ENCODE results near the gene GREB1. TPM values are rescaled to one million over a fixed set of nuclear protein-coding genes. Genes with fewer than 3 reads are reported as not detected.

GREB1 gene
- total and polyA plus RNA-seq, 2 of the 4 experiments (the other 2 are of a cell fraction), result 0.05 TPM; not detected in 1

DNA sequence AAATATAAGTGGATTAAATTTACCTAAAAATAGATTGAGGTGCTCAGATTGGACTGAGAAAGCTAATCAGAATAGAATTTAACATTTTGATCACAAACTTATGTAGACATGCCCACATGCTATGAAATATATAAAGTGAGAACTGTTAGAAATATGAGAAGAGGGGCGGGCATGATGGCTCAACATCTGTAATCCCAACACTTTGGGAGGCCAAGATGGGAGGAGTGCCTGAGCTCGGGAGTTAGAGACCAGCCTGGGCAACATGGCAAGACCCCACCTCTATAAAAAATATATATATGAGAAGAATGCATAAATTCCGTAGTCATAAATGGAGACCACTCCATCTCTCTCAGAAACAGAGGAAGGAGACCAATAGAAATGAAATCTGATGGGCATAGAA is 110.4 kb downstream of the GREB1 start:
- H4K8ac ChIP-seq (ENCODE audit: low read depth in 2 of 2, low read length in 2 of 2), result no peak overlapping the region
- H3K27ac ChIP-seq (ENCODE audit: insufficient read depth, low read length), result no peak overlapping the region
- no peak overlapping the region for H2BK5ac ChIP-seq (ENCODE audit: low read depth, low read length, poor library complexity, severe bottlenecking)
- H3K23ac ChIP-seq (ENCODE audit: low read depth, low read length), result no peak overlapping the region
- ChIA-PET CTCF (no interaction called here), POLR2A (ENCODE audit: unreplicated experiment) (no interaction called here)
- TF ChIP-seq, protein P1, sequence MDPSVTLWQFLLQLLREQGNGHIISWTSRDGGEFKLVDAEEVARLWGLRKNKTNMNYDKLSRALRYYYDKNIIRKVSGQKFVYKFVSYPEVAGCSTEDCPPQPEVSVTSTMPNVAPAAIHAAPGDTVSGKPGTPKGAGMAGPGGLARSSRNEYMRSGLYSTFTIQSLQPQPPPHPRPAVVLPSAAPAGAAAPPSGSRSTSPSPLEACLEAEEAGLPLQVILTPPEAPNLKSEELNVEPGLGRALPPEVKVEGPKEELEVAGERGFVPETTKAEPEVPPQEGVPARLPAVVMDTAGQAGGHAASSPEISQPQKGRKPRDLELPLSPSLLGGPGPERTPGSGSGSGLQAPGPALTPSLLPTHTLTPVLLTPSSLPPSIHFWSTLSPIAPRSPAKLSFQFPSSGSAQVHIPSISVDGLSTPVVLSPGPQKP (IDR thresholded peaks at IDR 0.05; ENCODE audit: borderline replicate concordance, low read depth, low read length), result no peak
- TF ChIP-seq FOS (IDR thresholded peaks at IDR 0.05; ENCODE audit: low read depth, low read length), result no peak
- TF ChIP-seq MAFK (IDR thresholded peaks at IDR 0.05; ENCODE audit: low read depth, low read length), result no peak
- no peak for TF ChIP-seq SMC3 (IDR thresholded peaks at IDR 0.05; ENCODE audit: low read depth, low read length)
- TF ChIP-seq RFX5 (IDR thresholded peaks at IDR 0.05; ENCODE audit: low read depth, low read length), result no peak
- TF ChIP-seq BHLHE40 (IDR thresholded peaks at IDR 0.05; ENCODE audit: low read depth, low read length), result no peak
- TF ChIP-seq NFE2L2 (IDR thresholded peaks at IDR 0.05; ENCODE audit: low read depth, low read length), result no peak
- TF ChIP-seq, protein P2, sequence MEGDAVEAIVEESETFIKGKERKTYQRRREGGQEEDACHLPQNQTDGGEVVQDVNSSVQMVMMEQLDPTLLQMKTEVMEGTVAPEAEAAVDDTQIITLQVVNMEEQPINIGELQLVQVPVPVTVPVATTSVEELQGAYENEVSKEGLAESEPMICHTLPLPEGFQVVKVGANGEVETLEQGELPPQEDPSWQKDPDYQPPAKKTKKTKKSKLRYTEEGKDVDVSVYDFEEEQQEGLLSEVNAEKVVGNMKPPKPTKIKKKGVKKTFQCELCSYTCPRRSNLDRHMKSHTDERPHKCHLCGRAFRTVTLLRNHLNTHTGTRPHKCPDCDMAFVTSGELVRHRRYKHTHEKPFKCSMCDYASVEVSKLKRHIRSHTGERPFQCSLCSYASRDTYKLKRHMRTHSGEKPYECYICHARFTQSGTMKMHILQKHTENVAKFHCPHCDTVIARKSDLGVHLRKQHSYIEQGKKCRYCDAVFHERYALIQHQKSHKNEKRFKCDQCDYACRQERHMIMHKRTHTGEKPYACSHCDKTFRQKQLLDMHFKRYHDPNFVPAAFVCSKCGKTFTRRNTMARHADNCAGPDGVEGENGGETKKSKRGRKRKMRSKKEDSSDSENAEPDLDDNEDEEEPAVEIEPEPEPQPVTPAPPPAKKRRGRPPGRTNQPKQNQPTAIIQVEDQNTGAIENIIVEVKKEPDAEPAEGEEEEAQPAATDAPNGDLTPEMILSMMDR (conservative IDR thresholded peaks at IDR 0.05; ENCODE audit: low read depth, low read length), result no peak
- TF ChIP-seq, protein P3, sequence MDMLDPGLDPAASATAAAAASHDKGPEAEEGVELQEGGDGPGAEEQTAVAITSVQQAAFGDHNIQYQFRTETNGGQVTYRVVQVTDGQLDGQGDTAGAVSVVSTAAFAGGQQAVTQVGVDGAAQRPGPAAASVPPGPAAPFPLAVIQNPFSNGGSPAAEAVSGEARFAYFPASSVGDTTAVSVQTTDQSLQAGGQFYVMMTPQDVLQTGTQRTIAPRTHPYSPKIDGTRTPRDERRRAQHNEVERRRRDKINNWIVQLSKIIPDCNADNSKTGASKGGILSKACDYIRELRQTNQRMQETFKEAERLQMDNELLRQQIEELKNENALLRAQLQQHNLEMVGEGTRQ (IDR thresholded peaks at IDR 0.05; ENCODE audit: low read depth, low read length), result no peak
- no peak for TF ChIP-seq CEBPB (IDR thresholded peaks at IDR 0.05; ENCODE audit: low read depth, low read length)
- no peak for TF ChIP-seq RAD21 (IDR thresholded peaks at IDR 0.05; ENCODE audit: low read length)
- in situ Hi-C loops (cut with MboI; ENCODE audit: low sequenced_read_pairs) (no loop called here), dilution Hi-C loops (cut with HindIII; ENCODE audit: low sequenced_read_pairs, unreplicated experiment) (no loop called here), intact Hi-C loops (cut with micrococcal nuclease) (no loop called here)
- H3K18ac ChIP-seq (ENCODE audit: low read depth, low read length), result no peak overlapping the region
- no CpG with 5 or more reads among the region's 3 CpGs for WGBS, 2 experiments (ENCODE audit: extremely low coverage in 2 of 2, insufficient read length in 1 of 2)
- ATAC-seq (ENCODE audit: low read depth), result no peak
- no peak overlapping the region for H4K5ac ChIP-seq (ENCODE audit: low read depth, low read length)
- no peak overlapping the region for H2BK15ac ChIP-seq (ENCODE audit: low read depth, low read length)
- H3K4me1 ChIP-seq (ENCODE audit: control insufficient read depth, insufficient read depth, low read length), result no peaks in the 10 kb centered on the region
- no peak overlapping the region for H2BK120ac ChIP-seq (ENCODE audit: low read depth, low read length)
- no peak overlapping the region for H3K4me2 ChIP-seq (ENCODE audit: low read depth, low read length)
- no peak overlapping the region for H3K4me3 ChIP-seq (ENCODE audit: insufficient read depth, low read depth, low read length)
- BruUV-seq (replicated peaks), result no TSS peak
- H3K4ac ChIP-seq (ENCODE audit: low read depth, low read length), result no peak overlapping the region
- DNase-seq, result no peak
- no peaks in the 10 kb centered on the region for H3K79me1 ChIP-seq (ENCODE audit: low read depth in 1 of 2, low read length in 2 of 2)
- no peak overlapping the region for H2BK20ac ChIP-seq (ENCODE audit: low read depth, low read length)
- no peaks in the 10 kb centered on the region for H3K36me3 ChIP-seq (ENCODE audit: control insufficient read depth, insufficient read depth, low read length)
- no peak overlapping the region for H2AK5ac ChIP-seq (ENCODE audit: low read depth, low read length)
- H2AK9ac ChIP-seq (replicated peaks; ENCODE audit: low read depth, low read length, poor library complexity), result no peak overlapping the region
- H2AFZ ChIP-seq (replicated peaks; ENCODE audit: low read length, poor library complexity), result no peak overlapping the region
- no peak overlapping the region for H3K9ac ChIP-seq (ENCODE audit: low read depth, low read length)
- H3K14ac ChIP-seq (replicated peaks; ENCODE audit: low read depth, low read length), result no peak overlapping the region
- no peak overlapping the region for H3K56ac ChIP-seq (ENCODE audit: extremely low read depth, insufficient read depth, low read length)
- H3K27me3 ChIP-seq (ENCODE audit: control insufficient read depth, insufficient read depth, low read length), result peaks cover 33% of the 10 kb centered on the region
- peaks cover 2% of the 10 kb centered on the region; the same call in 1 of the 2 replicates for H3K9me3 ChIP-seq (ENCODE audit: control insufficient read depth, insufficient read depth, low read length)
- no peaks in the 10 kb centered on the region for H3K9me1 ChIP-seq (ENCODE audit: insufficient read depth, low read length)
- H4K20me1 ChIP-seq (ENCODE audit: insufficient read depth, low read length), result no peaks in the 10 kb centered on the region
- no peak overlapping the region for H4K91ac ChIP-seq (ENCODE audit: insufficient read depth, low read depth, low read length)

All from IMR-90 (cell line).